ENCODE results near the gene LPIN1. TPM values are rescaled to one million over a fixed set of nuclear protein-coding genes. Genes with fewer than 3 reads are reported as not detected.
"Not testable (repeated sequence)": the region's sequence is repeated elsewhere in the genome, so short reads cannot be mapped to it uniquely, and the experiment has no call there.

Gene LPIN1
- total RNA-seq, 2 experiments from 2014 or later, result 31.9 to 36.5 TPM

GRCh38 chr2:11732587-11732986 lies 13.8 kb upstream of the LPIN1 start:
- Mint-ChIP-seq H3K27me3 (peaks cover 3% of the 10 kb centered on the region), H3K9me3 (no peaks in the 10 kb centered on the region), H3K4me3 (no peak overlapping the region), H3K4me1 (ENCODE audit: low read depth) (no peaks in the 10 kb centered on the region), H3K36me3 (ENCODE audit: low read depth) (no peaks in the 10 kb centered on the region), H3K27ac (no peak overlapping the region)
- intact Hi-C loops (cut with micrococcal nuclease), result no loop called here
- CTCF ChIA-PET, result interaction anchor here (0.9 to 5.5 kb wide), 5 partner anchors 11 to 47 kb away, joined by 3 to 21 read pairs (median 3); no protein-coding TSS in a partner anchor
- no peak for ATAC-seq
- POLR2A ChIA-PET, result no interaction called here
- DNase-seq, result no peak
- no peak for TF ChIP-seq CTCF (IDR thresholded peaks at IDR 0.05)

DNA sequence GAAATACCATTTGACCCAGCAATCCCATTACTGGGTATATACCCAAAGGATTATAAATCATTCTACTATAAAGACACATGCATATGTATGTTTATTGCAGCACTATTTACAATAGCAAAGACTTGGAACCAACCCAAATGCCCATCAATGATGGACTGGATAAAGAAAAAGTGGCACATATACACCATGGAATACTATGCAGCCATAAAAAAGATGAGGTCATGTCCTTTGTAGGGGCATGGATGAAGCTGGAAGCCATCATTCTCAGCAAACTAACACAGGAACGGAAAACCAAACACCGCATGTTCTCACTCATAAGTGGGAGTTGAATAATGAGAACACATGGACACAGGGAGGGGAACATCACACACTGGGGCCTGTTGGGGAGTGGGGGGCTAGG lies 8.6 kb upstream of the LPIN1 start:
- H3K4me3 Mint-ChIP-seq; H3K9me3 Mint-ChIP-seq; intact Hi-C loops (cut with micrococcal nuclease); H3K27me3 Mint-ChIP-seq; H3K4me1 Mint-ChIP-seq (ENCODE audit: low read depth); ATAC-seq; H3K36me3 Mint-ChIP-seq (ENCODE audit: low read depth); DNase-seq; H3K27ac Mint-ChIP-seq: not testable (repeated sequence)
- CTCF ChIA-PET, result interaction anchor here (1.1 to 14.1 kb wide), 5 partner anchors 8 to 45 kb away, joined by 3 to 282 read pairs (median 6); no protein-coding TSS in a partner anchor
- POLR2A ChIA-PET, result interaction anchor here (0.7 kb wide), 1 partner anchor 16 kb away, joined by 3 read pairs; no protein-coding TSS in a partner anchor

- Mint-ChIP-seq H3K4me3 (no peak overlapping the region), H3K36me3 (ENCODE audit: low read depth) (no peaks in the 10 kb centered on the region), H3K4me1 (ENCODE audit: low read depth) (peaks cover 10% of the 10 kb centered on the region), H3K27ac (no peak overlapping the region), H3K9me3 (no peaks in the 10 kb centered on the region), H3K27me3 (no peaks in the 10 kb centered on the region)
- peak; percentile 82 for ATAC-seq
- POLR2A ChIA-PET, result interaction anchor here (0.5 to 1.0 kb wide), 2 partner anchors 36 to 279 kb away, joined by 3 read pairs; no protein-coding TSS in a partner anchor
- peak; percentile 50 for DNase-seq
- no peak for TF ChIP-seq CTCF (IDR thresholded peaks at IDR 0.05)
- CTCF ChIA-PET, result interaction anchor here (0.9 to 14.1 kb wide), 9 partner anchors 9 to 46 kb away, joined by 4 to 282 read pairs (median 5); no protein-coding TSS in a partner anchor
- intact Hi-C loops (cut with micrococcal nuclease), result no loop called here
Observed at GRCh38 chr2:11738589-11739436, 7.6 kb upstream of the LPIN1 start.

DNA sequence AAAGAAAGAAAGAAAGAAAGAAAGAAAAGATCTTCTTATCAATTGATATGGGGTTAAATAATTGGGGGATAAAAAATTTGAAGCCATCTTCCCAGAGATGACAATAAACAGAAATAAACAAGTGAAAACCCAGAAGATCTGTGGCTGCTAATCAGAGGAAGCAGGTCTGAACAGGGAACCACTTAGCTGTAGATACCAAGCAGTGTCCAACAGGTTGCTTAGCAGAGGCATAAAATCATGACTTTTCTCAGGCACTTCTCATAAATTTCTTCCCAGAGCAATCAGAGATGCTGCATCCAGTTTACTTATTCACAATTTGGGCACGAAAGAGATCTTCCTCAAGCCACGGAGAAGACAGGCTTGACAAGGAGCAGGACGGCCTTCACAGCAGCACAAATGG lies 5.7 kb upstream of the LPIN1 start:
- intact Hi-C loops (cut with micrococcal nuclease), result loop anchor here (5.0 to 10.0 kb wide), 2 partner anchors 37 to 46 kb away; no protein-coding TSS in a partner anchor

DNA sequence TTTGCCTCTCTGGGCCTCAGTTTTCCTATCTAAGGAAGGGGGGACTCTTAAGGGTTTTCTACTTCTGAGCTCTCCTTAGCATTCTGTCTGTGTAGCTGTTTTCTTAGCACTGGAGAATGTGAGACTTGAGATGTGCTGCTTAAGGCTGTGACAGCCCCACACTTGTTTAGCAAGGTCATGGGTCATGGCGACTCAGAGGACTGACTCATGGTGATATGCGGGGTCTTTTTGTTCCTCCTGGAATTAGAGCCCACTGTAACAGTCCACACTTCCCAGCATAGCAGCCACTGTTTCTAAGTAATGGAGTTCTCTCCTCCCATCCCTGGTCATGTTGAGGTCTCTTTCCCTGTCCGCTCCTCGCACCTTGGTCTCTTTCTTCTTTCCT lies 4.1 kb upstream of the LPIN1 start:
- Mint-ChIP-seq H3K27ac (no peak overlapping the region), H3K9me3 (no peaks in the 10 kb centered on the region), H3K27me3 (no peaks in the 10 kb centered on the region), H3K4me3 (no peak overlapping the region), H3K4me1 (ENCODE audit: low read depth) (peaks cover 33% of the 10 kb centered on the region), H3K36me3 (ENCODE audit: low read depth) (no peaks in the 10 kb centered on the region)
- ChIA-PET POLR2A (no interaction called here), CTCF (interaction anchor here (1.2 to 14.1 kb wide), 6 partner anchors 11 to 54 kb away, joined by 4 to 282 read pairs (median 8); no protein-coding TSS in a partner anchor)
- no peak for ATAC-seq
- no peak for TF ChIP-seq CTCF (IDR thresholded peaks at IDR 0.05)
- intact Hi-C loops (cut with micrococcal nuclease), result loop anchor here (5.0 to 10.0 kb wide), 2 partner anchors 35 to 48 kb away; no protein-coding TSS in a partner anchor
- DNase-seq, result no peak

More for the DNA sequence above, 5.7 kb upstream of the LPIN1 start:
- peaks cover 26% of the 10 kb centered on the region for H3K4me1 Mint-ChIP-seq (ENCODE audit: low read depth)
- no peaks in the 10 kb centered on the region for H3K27me3 Mint-ChIP-seq
- H3K36me3 Mint-ChIP-seq (ENCODE audit: low read depth), result no peaks in the 10 kb centered on the region
- no peak overlapping the region for H3K27ac Mint-ChIP-seq
- no peaks in the 10 kb centered on the region for H3K9me3 Mint-ChIP-seq
- no peak for DNase-seq
- POLR2A ChIA-PET, result interaction anchor here (0.7 kb wide), 1 partner anchor 12 kb away, joined by 3 read pairs; no protein-coding TSS in a partner anchor
- no peak for TF ChIP-seq CTCF (IDR thresholded peaks at IDR 0.05)
- ATAC-seq, result no peak
- H3K4me3 Mint-ChIP-seq, result no peak overlapping the region
- CTCF ChIA-PET, result interaction anchor here (0.7 to 14.1 kb wide), 5 partner anchors 11 to 69 kb away, joined by 3 to 282 read pairs (median 3); no protein-coding TSS in a partner anchor
